ENCODE measurements around the gene PECR. TPM values are rescaled to one million over a fixed set of nuclear protein-coding genes. Genes with fewer than 3 reads are reported as not detected.

PECR gene
- total and polyA plus RNA-seq, 2 donors (not counting 1 experiment from before 2014, with no cell fraction given): 9.5 to 16.5 TPM

- H3K9me3 Mint-ChIP-seq (ENCODE audit: insufficient read depth): no peaks in the 10 kb centered on the region
- peak overlapping the region in 1 of 2 donors; percentile 56 for H3K27ac ChIP-seq (ENCODE audit: low read length in 2 of 2)
- H3K4me2 ChIP-seq (replicated peaks; ENCODE audit: low read depth, low read length, poor library complexity, severe bottlenecking): peak overlapping the region; percentile 79
Measured at GRCh38 chr2:216114382-216114713, 32.7 kb upstream of the PECR start.

More at GRCh38 chr2:216114382-216114713, 32.7 kb upstream of the PECR start:
- ChIA-PET CTCF (interaction anchor here (0.9 to 2.3 kb wide), 9 partner anchors 9 to 377 kb away, joined by 3 to 10 read pairs (median 4); partner anchors contain the start of genes PECR and TMEM169), POLR2A (interaction anchor here (0.6 kb wide), 1 partner anchor 60 kb away, joined by 4 read pairs; no protein-coding TSS in a partner anchor)
- peaks cover 74% of the 10 kb centered on the region for H3K4me1 Mint-ChIP-seq
- no peak for TF ChIP-seq EZH2 (IDR thresholded peaks at IDR 0.05; ENCODE audit: borderline replicate concordance, insufficient read depth, low read depth, low read length, poor library complexity, severe bottlenecking)
- no peak for TF ChIP-seq CTCF (IDR thresholded peaks at IDR 0.05)
- no peaks in the 10 kb centered on the region for H3K27me3 Mint-ChIP-seq
- ATAC-seq (ENCODE audit: low read depth) (no peak), DNase-seq (no peak)
- Histone ChIP-seq H3K9me3 (ENCODE audit: control extremely low read depth in 1 of 3, control insufficient read depth in 2 of 3, insufficient read depth in 1 of 3, low read length in 2 of 3) (no peaks in the 10 kb centered on the region), H3K36me3 (replicated peaks in 1 of 2; ENCODE audit: control extremely low read depth in 1 of 2, control insufficient read depth in 1 of 2, extremely low read depth in 1 of 2, insufficient read depth in 2 of 2, low read length in 1 of 2) (peaks cover 20 to 75% of the 10 kb centered on the region in 2 experiments), H3K9ac (ENCODE audit: low read length) (no peak overlapping the region), H3K27me3 (replicated peaks in 1 of 4; ENCODE audit: control extremely low read depth in 1 of 4, control insufficient read depth in 3 of 4, insufficient read depth in 4 of 4, low read length in 3 of 4) (no peaks in the 10 kb centered on the region), H2AFZ (ENCODE audit: insufficient read depth, low read depth, low read length, poor library complexity, severe bottlenecking) (no peak overlapping the region), H3K4me1 (ENCODE audit: control insufficient read depth in 2 of 2, insufficient read depth in 2 of 2, low read length in 2 of 2) (peaks cover 35 to 38% of the 10 kb centered on the region in 2 donors), H3K4me3 (ENCODE audit: control extremely low read depth in 1 of 5, extremely low read depth in 1 of 5, insufficient read depth in 1 of 5, low read depth in 2 of 5, low read length in 4 of 5) (no peak overlapping the region), H3K79me2 (ENCODE audit: control insufficient read depth, insufficient read depth, low read length) (peaks cover 96% of the 10 kb centered on the region), H4K20me1 (ENCODE audit: control insufficient read depth, insufficient read depth, low read length, poor library complexity, severe bottlenecking) (peaks cover 52% of the 10 kb centered on the region)
- WGBS (ENCODE audit: insufficient coverage): 58% methylated on average over 4 of the region's 4 CpGs
- H3K4me3 Mint-ChIP-seq: peak overlapping the region; percentile 93
- peak overlapping the region; percentile 98 for H3K27ac Mint-ChIP-seq
- intact Hi-C loops (cut with micrococcal nuclease): loop anchor here (1.0 to 5.0 kb wide), 4 partner anchors 56 to 802 kb away; partner anchors contain the start of genes ATIC, RPL37A and SMARCAL1

All from B cell (primary cell).